Measurements from ENCODE around the gene TRIM43B.
"Not testable (repeated sequence)": the region's sequence is repeated elsewhere in the genome, so short reads cannot be mapped to it uniquely, and the experiment has no call there.

DNA sequence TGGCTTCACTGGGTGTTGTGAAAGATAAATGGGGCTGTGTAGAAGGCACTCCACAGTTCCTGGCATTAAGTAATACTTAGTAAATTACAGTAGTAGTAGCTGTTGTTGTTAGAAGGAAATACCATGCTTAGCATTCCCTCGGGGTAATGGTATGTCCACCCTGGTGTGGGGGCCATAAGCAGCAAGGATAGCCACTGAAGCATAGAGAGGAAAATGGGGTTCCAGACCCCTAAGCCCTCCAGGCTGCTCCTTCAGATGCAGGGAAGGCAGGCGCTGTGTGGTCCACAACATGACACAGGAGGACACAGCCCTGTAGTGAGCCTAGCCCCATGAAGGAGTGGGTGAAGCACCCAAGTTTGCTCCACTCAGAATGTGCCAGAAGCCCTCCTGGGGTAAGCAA, 50.6 kb downstream of the TRIM43B start:
- TF ChIP-seq, protein P1, sequence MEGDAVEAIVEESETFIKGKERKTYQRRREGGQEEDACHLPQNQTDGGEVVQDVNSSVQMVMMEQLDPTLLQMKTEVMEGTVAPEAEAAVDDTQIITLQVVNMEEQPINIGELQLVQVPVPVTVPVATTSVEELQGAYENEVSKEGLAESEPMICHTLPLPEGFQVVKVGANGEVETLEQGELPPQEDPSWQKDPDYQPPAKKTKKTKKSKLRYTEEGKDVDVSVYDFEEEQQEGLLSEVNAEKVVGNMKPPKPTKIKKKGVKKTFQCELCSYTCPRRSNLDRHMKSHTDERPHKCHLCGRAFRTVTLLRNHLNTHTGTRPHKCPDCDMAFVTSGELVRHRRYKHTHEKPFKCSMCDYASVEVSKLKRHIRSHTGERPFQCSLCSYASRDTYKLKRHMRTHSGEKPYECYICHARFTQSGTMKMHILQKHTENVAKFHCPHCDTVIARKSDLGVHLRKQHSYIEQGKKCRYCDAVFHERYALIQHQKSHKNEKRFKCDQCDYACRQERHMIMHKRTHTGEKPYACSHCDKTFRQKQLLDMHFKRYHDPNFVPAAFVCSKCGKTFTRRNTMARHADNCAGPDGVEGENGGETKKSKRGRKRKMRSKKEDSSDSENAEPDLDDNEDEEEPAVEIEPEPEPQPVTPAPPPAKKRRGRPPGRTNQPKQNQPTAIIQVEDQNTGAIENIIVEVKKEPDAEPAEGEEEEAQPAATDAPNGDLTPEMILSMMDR (IDR thresholded peaks at IDR 0.05), result not testable (repeated sequence)
- TF ChIP-seq POLR2A (IDR thresholded peaks at IDR 0.05), result not testable (repeated sequence)
